KG1 (cell line): ENCODE data around the gene USP38.
"Not testable (repeated sequence)": the region's sequence is repeated elsewhere in the genome, so short reads cannot be mapped to it uniquely, and the experiment has no call there.

ENCODE experiments used
- DNase-seq: peaks from one replicate; lab custom pipeline; 2025; lab: John Stamatoyannopoulos, UW

USP38 gene

GRCh38 chr4:143184503-143185252 is at the start of gene USP38:
Gene USP38 (plus strand): TSS chr4:143184917. CDS start chr4:143185451, 534 bp downstream.
- peak; percentile 89 for DNase-seq

DNA sequence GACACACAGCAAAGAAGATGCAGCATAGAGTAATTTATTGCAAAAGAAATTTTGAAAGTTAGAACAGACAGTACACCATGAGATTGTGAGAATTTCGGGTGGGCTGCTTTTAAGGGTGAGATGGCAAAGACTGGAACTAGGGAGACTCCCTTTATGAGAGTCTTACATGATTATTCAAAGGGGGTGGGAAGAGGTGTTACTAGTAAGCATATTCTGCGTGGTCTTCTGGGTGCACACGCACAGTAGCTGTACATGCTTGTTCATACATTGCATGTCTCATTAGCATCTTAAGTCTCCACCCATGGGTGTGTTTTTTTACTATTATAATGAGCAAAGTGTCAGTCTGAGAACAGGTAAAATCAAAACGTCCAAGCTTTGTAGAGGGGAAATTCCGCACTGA is 49.4 kb upstream of the USP38 start:
- DNase-seq, result no peak

DNA sequence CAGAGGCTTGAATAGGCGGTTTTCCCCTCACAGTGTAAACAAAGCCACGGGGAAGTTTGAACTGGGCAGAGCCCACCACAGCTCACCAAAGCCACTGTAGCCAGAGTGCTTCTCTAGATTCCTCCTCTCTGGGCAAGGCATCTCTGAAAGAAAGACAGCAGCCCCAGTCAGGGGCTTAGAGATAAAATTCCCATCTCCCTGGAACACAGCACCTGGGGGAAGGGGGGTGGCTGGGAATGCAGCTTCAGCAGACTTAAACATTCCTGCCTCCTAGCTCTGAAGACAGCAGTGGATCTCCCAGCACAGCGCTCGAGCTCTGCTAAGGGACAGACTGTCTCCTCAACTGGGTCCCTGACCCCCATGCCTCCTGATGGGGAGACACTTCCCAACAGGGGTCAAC is 44.0 kb upstream of the USP38 start:
- DNase-seq, result no peak

DNA sequence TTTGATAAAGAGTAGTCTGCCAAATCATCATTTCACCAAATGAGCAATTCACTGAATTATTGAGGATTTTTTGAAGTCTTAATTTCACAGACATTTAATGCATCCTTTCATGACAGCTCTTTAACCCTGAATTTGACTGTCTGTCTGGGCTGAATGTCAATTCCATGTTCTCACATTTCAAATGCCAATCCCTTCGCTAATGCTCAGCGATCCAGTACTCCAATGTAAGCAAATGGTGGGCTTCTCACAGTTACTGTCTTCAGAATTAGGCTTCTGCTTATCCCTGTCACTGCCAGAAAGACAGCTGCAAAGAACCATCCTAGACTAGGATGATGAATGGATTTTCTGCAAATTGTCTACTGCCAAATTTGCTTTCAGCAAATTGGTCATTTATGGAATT is 36.2 kb upstream of the USP38 start:
- no peak for DNase-seq

DNA sequence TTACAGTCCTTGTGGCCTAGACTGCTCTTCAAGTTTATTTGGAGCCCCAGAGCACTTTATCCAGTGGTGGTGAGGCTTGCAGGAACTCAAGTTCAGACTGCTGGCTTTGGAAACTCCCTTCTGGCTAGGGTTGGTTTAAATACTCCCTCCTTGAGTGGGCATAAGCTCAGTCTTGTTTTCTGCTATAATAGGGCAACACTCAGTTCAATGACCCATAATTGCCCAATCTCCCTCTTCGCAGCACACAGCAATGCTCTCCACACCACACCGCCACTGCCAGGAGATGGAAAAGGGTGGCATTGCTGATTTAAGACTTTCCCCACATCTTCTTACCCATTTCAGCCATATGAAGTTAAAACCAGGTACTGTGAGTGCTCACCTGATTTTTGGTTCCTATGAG is 27.9 kb upstream of the USP38 start:
- no peak for DNase-seq

DNA sequence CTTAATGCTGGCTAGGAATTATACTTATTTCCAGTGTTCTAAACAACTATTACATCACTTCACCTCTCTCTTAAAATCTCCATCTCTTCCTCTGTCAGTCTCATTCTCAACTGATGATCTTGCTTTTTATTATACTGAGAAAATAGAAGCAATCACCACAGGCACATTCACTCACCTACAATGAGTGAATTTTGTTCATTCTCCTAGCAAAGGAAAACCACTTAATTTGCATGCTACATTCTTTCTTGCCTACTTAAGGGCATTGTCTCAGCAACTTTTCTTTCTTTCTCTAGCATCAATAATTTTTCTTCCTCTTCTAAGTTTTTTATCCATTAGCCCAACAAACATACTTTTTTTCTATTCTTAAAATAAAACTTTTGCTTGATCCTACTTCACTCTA is 21.1 kb upstream of the USP38 start:
- no peak for DNase-seq

DNA sequence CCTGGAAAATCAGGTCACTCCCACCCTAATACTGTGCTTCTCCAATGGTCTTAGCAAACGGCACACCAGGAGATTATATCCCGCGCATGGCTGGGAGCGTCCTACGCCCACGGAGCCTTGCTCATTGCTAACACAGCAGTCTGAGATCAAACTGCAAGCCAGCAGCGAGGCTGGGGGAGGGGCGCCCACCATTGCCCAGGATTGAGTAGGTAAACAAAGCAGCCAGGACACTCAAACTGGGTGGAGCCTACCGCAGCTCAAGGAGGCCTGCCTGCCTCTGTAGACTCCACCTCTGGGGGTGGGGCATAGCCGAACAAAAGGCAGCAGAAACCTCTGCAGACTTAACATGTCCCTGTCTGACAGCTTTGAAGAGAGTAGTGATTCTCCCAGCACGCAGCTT is 18.0 kb upstream of the USP38 start:
- not testable (repeated sequence) for DNase-seq

GRCh38 chr4:143178923-143179322 is 5.8 kb upstream of the USP38 start:
- DNase-seq, result no peak

GRCh38 chr4:143183513-143184216 is 1.1 kb upstream of the USP38 start:
- DNase-seq, result peak; percentile 40

DNA sequence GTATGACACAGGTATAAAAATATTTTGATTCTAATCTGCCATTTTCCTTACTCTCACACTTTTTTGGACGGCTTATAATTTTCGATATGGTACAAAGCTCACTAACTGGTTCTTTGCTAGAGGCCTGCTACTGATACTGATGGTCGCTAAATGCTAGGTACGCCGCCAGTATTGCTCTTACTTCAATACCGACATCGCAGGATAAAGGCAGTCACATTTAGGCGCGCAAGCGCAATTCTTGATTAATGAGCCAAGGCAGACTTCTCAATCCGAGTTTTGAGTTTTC is 557 bp upstream of the USP38 start:
- peak; percentile 78 for DNase-seq

GRCh38 chr4:143185253-143186107 is 763 bp downstream of the USP38 start:
- DNase-seq, result no peak

- DNase-seq, result no peak
Measured at GRCh38 chr4:143186212-143186611, 1.5 kb downstream of the USP38 start.

GRCh38 chr4:143186649-143187048 is 1.9 kb downstream of the USP38 start:
- DNase-seq, result peak; percentile 12

GRCh38 chr4:143188136-143189088 is 3.7 kb downstream of the USP38 start:
- no peak for DNase-seq

DNA sequence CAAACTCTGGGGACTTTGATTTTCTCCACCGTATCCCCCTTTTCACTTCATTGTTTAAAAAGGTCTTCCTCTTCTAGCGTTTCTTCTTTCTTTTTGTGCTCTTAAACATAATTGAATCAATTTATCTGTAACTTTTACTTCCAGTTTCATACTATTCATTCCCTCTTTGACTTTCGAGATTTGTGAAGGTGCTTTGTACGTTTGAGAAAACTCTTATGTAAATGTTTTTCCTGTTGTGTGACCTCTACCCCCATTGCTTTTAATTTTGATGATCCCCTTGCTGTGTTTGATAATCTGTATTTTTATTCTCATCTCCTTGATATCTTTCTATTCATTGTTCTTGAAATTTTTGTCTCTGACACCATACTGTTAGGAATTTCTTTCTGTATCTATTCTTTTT is 4.8 kb downstream of the USP38 start:
- no peak for DNase-seq

DNA sequence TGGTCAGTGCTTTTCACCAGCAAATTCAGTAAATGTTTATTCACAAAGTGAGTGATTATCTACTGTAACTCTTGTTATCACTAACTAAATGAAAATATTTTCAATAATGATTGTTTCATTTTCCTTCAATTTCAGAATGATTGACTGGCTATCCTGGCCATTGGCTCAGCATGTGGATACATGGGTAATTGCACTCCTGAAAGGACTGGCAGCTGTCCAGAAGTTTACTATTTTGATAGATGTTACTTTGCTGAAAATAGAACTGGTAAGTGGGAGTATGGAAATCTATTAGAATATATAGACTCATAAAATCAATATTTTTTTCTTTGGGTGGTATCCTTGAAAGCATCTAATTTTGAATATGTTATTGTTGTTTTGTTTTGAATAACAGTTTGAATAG is 10.9 kb downstream of the USP38 start:
- DNase-seq, result no peak

- DNase-seq, result no peak
Measured at GRCh38 chr4:143196323-143196722, 11.6 kb downstream of the USP38 start.

GRCh38 chr4:143199503-143199902 is 14.8 kb downstream of the USP38 start:
- DNase-seq, result no peak

DNA sequence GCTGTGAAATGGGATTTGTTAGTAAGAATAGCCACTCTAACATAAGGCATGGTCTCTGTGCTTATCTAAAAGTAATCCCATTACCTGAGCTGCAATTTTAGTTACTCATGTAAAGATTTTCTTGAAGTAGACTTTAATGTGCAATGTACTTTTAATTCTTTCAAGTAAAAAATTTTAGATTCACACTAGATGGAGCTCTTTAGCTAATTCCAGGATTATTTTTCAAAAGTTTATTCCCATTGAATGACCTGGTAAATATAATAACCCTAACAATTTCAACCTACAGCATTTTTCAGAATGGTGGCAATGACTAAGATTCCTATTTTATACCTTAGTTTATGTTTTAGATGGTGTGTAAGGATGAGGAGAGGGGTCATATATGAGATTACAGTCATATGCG is 18.1 kb downstream of the USP38 start:
- no peak for DNase-seq

- DNase-seq, result no peak
Measured at GRCh38 chr4:143203577-143203976, 18.9 kb downstream of the USP38 start.

DNA sequence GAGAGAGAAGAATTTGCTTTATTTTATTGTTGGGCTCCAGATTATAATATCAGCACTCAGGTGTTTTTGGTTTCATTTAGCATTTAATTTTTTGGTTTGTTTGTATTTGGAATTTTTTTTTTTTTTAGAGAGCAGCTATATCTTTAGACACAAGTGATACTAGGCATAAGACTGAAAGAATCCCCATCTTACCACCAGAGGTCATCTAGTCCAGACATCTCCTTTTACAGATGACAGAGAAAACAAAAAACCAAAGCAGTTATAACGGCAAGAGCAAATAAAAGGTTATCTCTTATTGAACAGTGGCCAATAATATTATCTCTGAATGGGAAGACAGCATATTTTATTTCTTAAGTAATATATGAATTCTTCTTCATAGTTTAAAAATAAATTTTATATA is 22.8 kb downstream of the USP38 start:
- DNase-seq, result no peak

DNA sequence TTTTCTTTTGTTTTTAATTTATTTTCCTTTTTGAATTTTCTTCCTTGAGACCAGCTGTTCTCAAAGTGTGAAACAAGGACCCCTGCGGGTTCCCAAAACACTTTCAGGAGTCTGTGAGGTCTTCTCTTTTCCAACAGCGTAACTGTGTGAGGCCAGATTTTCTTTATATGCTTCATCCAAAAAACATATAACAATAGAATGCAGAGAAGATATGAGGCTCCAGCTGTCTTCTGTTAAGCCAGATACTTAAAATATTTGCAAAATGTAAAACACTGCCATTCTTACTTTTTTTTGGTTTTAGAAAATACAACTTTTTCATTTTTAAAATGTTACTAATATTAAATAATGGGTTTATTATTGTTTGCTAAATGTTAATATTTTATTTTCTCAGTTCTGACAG is 27.8 kb downstream of the USP38 start:
- DNase-seq, result no peak
